Activated B cell treated with CpG ODN at 0.5 μM for 24 hours (primary cell): ENCODE data around the gene ALG1. TPM values are rescaled to one million over a fixed set of nuclear protein-coding genes. Genes with fewer than 3 reads are reported as not detected.
"Not testable (repeated sequence)": the region's sequence is repeated elsewhere in the genome, so short reads cannot be mapped to it uniquely, and the experiment has no call there.

Experiments
- ATAC-seq: fragments of 200-7000 bp; cut with Tn5 transposase; one replicate; pipeline ENCODE4 v1.10.0; 2021; ENCODE audit warnings: low read depth, mild to moderate bottlenecking, moderate library complexity
- CTCF ChIA-PET: fragments of 350-600 bp; sonication (Branson Sonifier 250); formaldehyde crosslinking; loops from one replicate; lab custom pipeline; 2021; ENCODE audit warnings: antibody characterized with exemption; lab: Charles Lee
- POLR2A ChIA-PET: fragments of 350-600 bp; sonication (Branson Sonifier 250); formaldehyde crosslinking; loops from one replicate; lab custom pipeline; 2021; ENCODE audit warnings: antibody characterized with exemption; lab: Charles Lee
- DNase-seq: peaks from one replicate; pipeline ENCODE4 v3.0.0; 2022
- H3K27ac Mint-ChIP-seq: one replicate; pipeline ENCODE4 v1.8.0; 2020; ENCODE audit warnings: mixed read lengths
- H3K27me3 Mint-ChIP-seq: one replicate; pipeline ENCODE4 v1.8.0; 2021; ENCODE audit warnings: mixed read lengths
- H3K36me3 Mint-ChIP-seq: one replicate; pipeline ENCODE4 v1.8.0; 2021; ENCODE audit warnings: low read depth, mixed read lengths
- H3K4me1 Mint-ChIP-seq: one replicate; pipeline ENCODE4 v1.8.0; 2021; ENCODE audit warnings: mixed read lengths
- H3K4me3 Mint-ChIP-seq: one replicate; pipeline ENCODE4 v1.8.0; 2020; ENCODE audit warnings: mild to moderate bottlenecking, mixed read lengths
- H3K9me3 Mint-ChIP-seq: one replicate; pipeline ENCODE4 v1.8.0; 2020; ENCODE audit warnings: mixed read lengths
- intact Hi-C: fragments of 100-400 bp; cut with micrococcal nuclease; formaldehyde crosslinking; loops from one replicate; pipeline ENCODE4 v1.15.1; 2024
- total RNA-seq: library from RNA; stranded (reverse); gene quantifications from 2 replicates; pipeline ENCODE4 v1.2.3, GENCODE V29; 2022

The ALG1 gene
- total RNA-seq, 1 donor from 2014 or later = 28.2 TPM

- DNase-seq, H3K4me3 Mint-ChIP-seq, ATAC-seq, H3K4me1 Mint-ChIP-seq, H3K27ac Mint-ChIP-seq, POLR2A ChIA-PET, H3K27me3 Mint-ChIP-seq, H3K9me3 Mint-ChIP-seq: not testable (repeated sequence)
- CTCF ChIA-PET = interaction anchor here (2.0 kb wide), 1 partner anchor 17 kb away, joined by 10 read pairs; no protein-coding TSS in a partner anchor
- peaks cover 52% of the 10 kb centered on the region for H3K36me3 Mint-ChIP-seq
- intact Hi-C loops = loop anchor here (5.0 kb wide), 2 partner anchors 133 to 583 kb away; partner anchors contain the start of gene SEC14L5
These were observed 18.9 kb downstream of the ALG1 start for GRCh38 chr16:5090592-5090991.

GRCh38 chr16:5093081-5093480 is 21.4 kb downstream of the ALG1 start:
- peaks cover 33% of the 10 kb centered on the region for H3K36me3 Mint-ChIP-seq
- POLR2A ChIA-PET = interaction anchor here (0.6 kb wide), 1 partner anchor 469 kb away, joined by 3 read pairs; the partner anchor contains the start of gene MGRN1
- not testable (repeated sequence) for H3K27me3 Mint-ChIP-seq, DNase-seq, H3K27ac Mint-ChIP-seq, H3K4me3 Mint-ChIP-seq, H3K9me3 Mint-ChIP-seq, ATAC-seq
- intact Hi-C loops = loop anchor here (5.0 kb wide), 2 partner anchors 136 to 586 kb away; partner anchors contain the start of gene SEC14L5
- CTCF ChIA-PET = interaction anchor here (1.4 to 1.8 kb wide), 2 partner anchors 36 to 359 kb away, joined by 4 to 10 read pairs; partner anchors contain the start of gene DNAAF8
- peaks cover 12% of the 10 kb centered on the region for H3K4me1 Mint-ChIP-seq

- H3K27me3 Mint-ChIP-seq, H3K27ac Mint-ChIP-seq, H3K4me3 Mint-ChIP-seq, ATAC-seq, CTCF ChIA-PET, H3K9me3 Mint-ChIP-seq, POLR2A ChIA-PET, DNase-seq: not testable (repeated sequence)
- H3K36me3 Mint-ChIP-seq = peaks cover 30% of the 10 kb centered on the region
- peaks cover 13% of the 10 kb centered on the region for H3K4me1 Mint-ChIP-seq
- intact Hi-C loops = loop anchor here (5.0 kb wide), 2 partner anchors 136 to 586 kb away; partner anchors contain the start of gene SEC14L5
These were observed 22.1 kb downstream of the ALG1 start for GRCh38 chr16:5093746-5094145.

GRCh38 chr16:5095145-5095830 is 23.6 kb downstream of the ALG1 start:
- CTCF ChIA-PET, H3K9me3 Mint-ChIP-seq, POLR2A ChIA-PET, H3K4me3 Mint-ChIP-seq, DNase-seq, ATAC-seq, H3K27ac Mint-ChIP-seq, H3K27me3 Mint-ChIP-seq: not testable (repeated sequence)
- Mint-ChIP-seq H3K36me3 (peaks cover 19% of the 10 kb centered on the region), H3K4me1 (peaks cover 15% of the 10 kb centered on the region)
- intact Hi-C loops = loop anchor here (5.0 kb wide), 1 partner anchor 788 kb away; no protein-coding TSS in a partner anchor

GRCh38 chr16:5096437-5097060 is 24.9 kb downstream of the ALG1 start:
- H3K27me3 Mint-ChIP-seq, POLR2A ChIA-PET, ATAC-seq, CTCF ChIA-PET, H3K9me3 Mint-ChIP-seq, DNase-seq: not testable (repeated sequence)
- Mint-ChIP-seq H3K4me3 (peak overlapping the region; percentile 93), H3K4me1 (peaks cover 15% of the 10 kb centered on the region), H3K27ac (peak overlapping the region; percentile 76), H3K36me3 (peaks cover 14% of the 10 kb centered on the region)
- intact Hi-C loops = loop anchor here (1.0 to 5.0 kb wide), 4 partner anchors 24 to 789 kb away; partner anchors contain the start of genes NAGPA and NUDT16L1

- Mint-ChIP-seq H3K4me3 (peak overlapping the region; percentile 93), H3K27ac (peak overlapping the region; percentile 76), H3K4me1 (peaks cover 14% of the 10 kb centered on the region), H3K36me3 (peaks cover 12% of the 10 kb centered on the region)
- ATAC-seq, POLR2A ChIA-PET, H3K27me3 Mint-ChIP-seq, CTCF ChIA-PET, DNase-seq, H3K9me3 Mint-ChIP-seq: not testable (repeated sequence)
- intact Hi-C loops = loop anchor here (1.0 to 5.0 kb wide), 4 partner anchors 25 to 790 kb away; partner anchors contain the start of genes NAGPA and NUDT16L1
These were observed 25.4 kb downstream of the ALG1 start for GRCh38 chr16:5097061-5097469.

GRCh38 chr16:5097470-5098220 is 26.0 kb downstream of the ALG1 start, which contains the start of gene EEF2KMT:
EEF2KMT (minus strand) TSS chr16:5097795; CDS start chr16:5097739, 56 bp downstream.
- intact Hi-C loops = loop anchor here (1.0 to 5.0 kb wide), 5 partner anchors 25 to 790 kb away; partner anchors contain the start of genes GLYR1, NAGPA, NUDT16L1 and UBN1
- CTCF ChIA-PET, H3K27me3 Mint-ChIP-seq, H3K9me3 Mint-ChIP-seq, H3K4me1 Mint-ChIP-seq, H3K36me3 Mint-ChIP-seq: not testable (repeated sequence)
- ATAC-seq = peak; percentile 99
- DNase-seq = peak; percentile 96
- POLR2A ChIA-PET = interaction anchor here (0.5 to 1.6 kb wide), 6 partner anchors 26 to 1834 kb away, joined by 3 to 10 read pairs (median 7); partner anchors contain the start of genes ALG1, GLYR1, MGRN1 and NAGPA
- Mint-ChIP-seq H3K27ac (peak within 1 kb of the TSS; percentile 96), H3K4me3 (peak within 1 kb of the TSS; percentile 93)

GRCh38 chr16:5098221-5099159 is 26.8 kb downstream of the ALG1 start:
- H3K27ac Mint-ChIP-seq = peak overlapping the region; percentile 96
- peak overlapping the region; percentile 93 for H3K4me3 Mint-ChIP-seq
- CTCF ChIA-PET, ATAC-seq, H3K9me3 Mint-ChIP-seq, H3K4me1 Mint-ChIP-seq, H3K27me3 Mint-ChIP-seq, H3K36me3 Mint-ChIP-seq: not testable (repeated sequence)
- DNase-seq = peak; percentile 70
- intact Hi-C loops = loop anchor here (1.0 to 5.0 kb wide), 2 partner anchors 251 to 791 kb away; partner anchors contain the start of genes GLYR1 and UBN1
- POLR2A ChIA-PET = interaction anchor here (0.5 to 1.6 kb wide), 8 partner anchors 27 to 1835 kb away, joined by 3 to 10 read pairs (median 6); partner anchors contain the start of genes ALG1, GLYR1, MGRN1 and NAGPA

GRCh38 chr16:5099174-5099573 is 27.5 kb downstream of the ALG1 start:
- H3K4me3 Mint-ChIP-seq = peak overlapping the region; percentile 93
- DNase-seq, H3K4me1 Mint-ChIP-seq, ATAC-seq, H3K9me3 Mint-ChIP-seq, H3K27ac Mint-ChIP-seq, CTCF ChIA-PET, H3K27me3 Mint-ChIP-seq, H3K36me3 Mint-ChIP-seq: not testable (repeated sequence)
- POLR2A ChIA-PET = interaction anchor here (0.6 to 1.6 kb wide), 3 partner anchors 27 to 65 kb away, joined by 5 to 8 read pairs (median 5); partner anchors contain the start of genes ALG1 and NAGPA
- intact Hi-C loops = loop anchor here (5.0 kb wide), 1 partner anchor 792 kb away; no protein-coding TSS in a partner anchor
